HEK293 (cell line): ENCODE data around the gene NCEH1.
A peak's percentile ranks its signal among the peaks of the same experiment; 100 is the strongest.

ENCODE experiments used
- CTCF ChIP-seq: fragments of 450-650 bp; formaldehyde crosslinking; IDR thresholded peaks from 2 replicates; pipeline ENCODE4 v1.5.1; 2016; ENCODE audit warnings: missing biosample characterization, missing genetic modification characterization
- KLF1 ChIP-seq: fragments of 450-650 bp; formaldehyde crosslinking; IDR thresholded peaks from 2 replicates; pipeline ENCODE4 v1.5.1; 2016; ENCODE audit warnings: missing biosample characterization, missing genetic modification characterization
- KLF16 ChIP-seq: fragments of 450-650 bp; formaldehyde crosslinking; IDR thresholded peaks from 2 replicates; pipeline ENCODE4 v1.5.1; 2017; ENCODE audit warnings: missing biosample characterization, missing genetic modification characterization
- YY1 ChIP-seq: fragments of 450-650 bp; formaldehyde crosslinking; IDR thresholded peaks from 2 replicates; pipeline ENCODE4 v1.5.1; 2018; ENCODE audit warnings: missing biosample characterization, missing genetic modification characterization
- ZFHX2 ChIP-seq: fragments of 450-650 bp; formaldehyde crosslinking; conservative IDR thresholded peaks from 2 replicates; pipeline ENCODE4 v1.5.1; 2016; ENCODE audit warnings: missing biosample characterization, missing genetic modification characterization
- ZNF174 ChIP-seq: fragments of 450-650 bp; formaldehyde crosslinking; IDR thresholded peaks from 2 replicates; pipeline ENCODE4 v1.5.0; 2017; ENCODE audit warnings: missing biosample characterization, mild to moderate bottlenecking, missing genetic modification characterization
- ZNF350 ChIP-seq: fragments of 450-650 bp; formaldehyde crosslinking; IDR thresholded peaks from 2 replicates; pipeline ENCODE4 v1.5.0; 2017; ENCODE audit warnings: missing biosample characterization, mild to moderate bottlenecking, missing genetic modification characterization
- ZNF366 ChIP-seq: fragments of 450-650 bp; formaldehyde crosslinking; conservative IDR thresholded peaks from 2 replicates; pipeline ENCODE4 v1.5.1; 2016; ENCODE audit warnings: missing biosample characterization, missing genetic modification characterization
- ZNF621 ChIP-seq: fragments of 450-650 bp; formaldehyde crosslinking; IDR thresholded peaks from 2 replicates; pipeline ENCODE4 v1.5.1; 2017; ENCODE audit warnings: missing biosample characterization, missing genetic modification characterization
- ZNF837 ChIP-seq: fragments of 450-650 bp; formaldehyde crosslinking; IDR thresholded peaks from 2 replicates; pipeline ENCODE4 v1.5.1; 2016; ENCODE audit warnings: missing biosample characterization, missing genetic modification characterization

GRCh38 chr3:172595664-172596393, 115.0 kb downstream of the NCEH1 start:
- no peak for TF ChIP-seq ZNF621 (tag by site-specific recombination)
- no peak for TF ChIP-seq ZNF350 (tag by site-specific recombination)
- TF ChIP-seq ZNF837 = no peak
- TF ChIP-seq ZFHX2 (tag by site-specific recombination) = no peak
- 0 out of 2 replicates have a peak, but pooled peaks have one; percentile 17 for TF ChIP-seq CTCF (tag by site-specific recombination)
- TF ChIP-seq ZNF366 = no peak
- TF ChIP-seq KLF1 (tag by site-specific recombination) = no peak
- TF ChIP-seq KLF16 = no peak
- TF ChIP-seq ZNF174 = no peak
- TF ChIP-seq YY1 (tag by site-specific recombination) = no peak
